GM12892 (cell line): Measurements from ENCODE around the gene PACS1.

Experiments used
- DNase-seq: peaks from one replicate; pipeline ENCODE4 v3.0.0; 2011; ENCODE audit not compliant: insufficient read length
- FAIRE-seq: peaks from 2 replicates; lab custom pipeline; 2011; peaks lifted over from hg19 to GRCh38; lab: Jason Lieb, UNC
- POLR2A ChIP-seq: IDR thresholded peaks from 2 replicates; pipeline ENCODE4 v1.6.1; 2011; ENCODE audit warnings: low read depth, low read length, control low read depth
- POLR2AphosphoS5 ChIP-seq: IDR thresholded peaks from 2 replicates; pipeline ENCODE4 v1.6.1; 2011; ENCODE audit warnings: low read depth, low read length, control low read depth
- TAF1 ChIP-seq: IDR thresholded peaks from 2 replicates; pipeline ENCODE4 v1.6.1; 2011; ENCODE audit warnings: low read depth, mild to moderate bottlenecking, control low read depth, low read length, borderline replicate concordance

PACS1 gene

GRCh38 chr11:66051766-66052663 lies 18.1 kb upstream of the PACS1 start, which contains the start of gene SF3B2:
SF3B2 (plus strand) TSS chr11:66052364; CDS start chr11:66052385, 21 bp downstream.
- TF ChIP-seq POLR2A (peak; percentile 96), POLR2AphosphoS5 (peak; percentile 81), TAF1 (peak; percentile 95)
- peak; percentile 100 for FAIRE-seq
- DNase-seq = peak; percentile 98

- DNase-seq (no peak), FAIRE-seq (no peak)
- TF ChIP-seq POLR2AphosphoS5 (no peak), TAF1 (no peak), POLR2A (no peak)
Observed at GRCh38 chr11:66052664-66052982, 17.4 kb upstream of the PACS1 start.

GRCh38 chr11:66055021-66055420 lies 15.1 kb upstream of the PACS1 start:
- DNase-seq (no peak), FAIRE-seq (no peak)
- no peak for TF ChIP-seq TAF1
- TF ChIP-seq POLR2AphosphoS5 = no peak
- no peak for TF ChIP-seq POLR2A

GRCh38 chr11:66056501-66056900 lies 13.6 kb upstream of the PACS1 start:
- FAIRE-seq (no peak), DNase-seq (no peak)
- TF ChIP-seq TAF1 (no peak), POLR2A (no peak), POLR2AphosphoS5 (no peak)

GRCh38 chr11:66059966-66060680 lies 9.9 kb upstream of the PACS1 start:
- DNase-seq = no peak
- TF ChIP-seq POLR2A (no peak), POLR2AphosphoS5 (no peak), TAF1 (no peak)
- no peak for FAIRE-seq

- TF ChIP-seq POLR2A (no peak), POLR2AphosphoS5 (no peak), TAF1 (no peak)
- DNase-seq (no peak), FAIRE-seq (no peak)
Observed at GRCh38 chr11:66061268-66061667, 8.8 kb upstream of the PACS1 start.

GRCh38 chr11:66062408-66062807 lies 7.7 kb upstream of the PACS1 start:
- DNase-seq (no peak), FAIRE-seq (no peak)
- TF ChIP-seq TAF1 (no peak), POLR2A (no peak), POLR2AphosphoS5 (no peak)

GRCh38 chr11:66063900-66064299 lies 6.2 kb upstream of the PACS1 start:
- DNase-seq = no peak

GRCh38 chr11:66064571-66064970 lies 5.5 kb upstream of the PACS1 start:
- no peak for TF ChIP-seq TAF1
- no peak for TF ChIP-seq POLR2AphosphoS5
- no peak for TF ChIP-seq POLR2A
- no peak for FAIRE-seq

More at GRCh38 chr11:66063900-66064299, 6.2 kb upstream of the PACS1 start:
- no peak for FAIRE-seq
- TF ChIP-seq POLR2AphosphoS5 (no peak), POLR2A (no peak), TAF1 (no peak)

GRCh38 chr11:66066751-66067150 lies 3.3 kb upstream of the PACS1 start:
- TF ChIP-seq TAF1 (no peak), POLR2A (no peak), POLR2AphosphoS5 (no peak)
- FAIRE-seq = no peak
- DNase-seq = no peak

More at GRCh38 chr11:66064571-66064970, 5.5 kb upstream of the PACS1 start:
- DNase-seq = no peak

GRCh38 chr11:66067640-66068039 lies 2.4 kb upstream of the PACS1 start:
- FAIRE-seq = no peak
- no peak for DNase-seq
- TF ChIP-seq POLR2AphosphoS5 = no peak
